Cardiac septum (tissue), 1 donor: ENCODE data around the gene CLEC18B. TPM values are rescaled to one million over a fixed set of nuclear protein-coding genes. Genes with fewer than 3 reads are reported as not detected.
"Not testable (repeated sequence)": the region's sequence is repeated elsewhere in the genome, so short reads cannot be mapped to it uniquely, and the experiment has no call there.

Experiments
- DNase-seq: peaks from one replicate; pipeline ENCODE4 v3.0.0-alpha.2; 2020; ENCODE audit warnings: low spot score
- intact Hi-C: fragments of 100-400 bp; cut with DNase I; formaldehyde crosslinking; loops from one replicate; pipeline ENCODE4 v1.14.0; 2022
- total RNA-seq: library from RNA; stranded (reverse); fragmentation: NEBNext Ultra II Directional; extraction: Animal tissue kit (Norgen Biotek cat#: 25700); gene quantifications from one replicate; pipeline ENCODE4 v1.2.1, GENCODE V29; 2021
- donor health status: DM: no; HTN: no; CAD: no.

The CLEC18B gene
- total RNA-seq, 1 donor from 2014 or later: 0.38 TPM

DNA sequence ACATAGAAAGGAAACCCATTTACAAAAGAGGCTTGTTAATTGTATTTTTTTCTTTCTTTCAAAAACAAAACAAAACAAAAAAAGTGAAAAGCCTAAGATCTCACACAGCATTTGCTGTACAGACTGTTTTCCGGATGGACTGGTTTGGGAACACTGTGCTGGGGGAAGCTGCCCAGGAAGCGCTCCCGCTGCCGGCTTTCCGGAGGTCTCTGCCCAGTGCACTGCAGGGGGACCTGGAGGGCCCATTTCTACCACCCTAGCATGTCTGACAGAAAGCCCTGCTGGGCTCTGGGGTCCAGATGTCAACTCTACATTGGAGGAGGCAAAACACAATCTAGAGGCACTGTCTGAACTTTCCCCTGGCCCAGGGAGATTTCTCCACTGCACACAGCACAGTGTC, 26.3 kb upstream of the CLEC18B start:
- no peak for DNase-seq
- intact Hi-C loops: no loop called here

DNA sequence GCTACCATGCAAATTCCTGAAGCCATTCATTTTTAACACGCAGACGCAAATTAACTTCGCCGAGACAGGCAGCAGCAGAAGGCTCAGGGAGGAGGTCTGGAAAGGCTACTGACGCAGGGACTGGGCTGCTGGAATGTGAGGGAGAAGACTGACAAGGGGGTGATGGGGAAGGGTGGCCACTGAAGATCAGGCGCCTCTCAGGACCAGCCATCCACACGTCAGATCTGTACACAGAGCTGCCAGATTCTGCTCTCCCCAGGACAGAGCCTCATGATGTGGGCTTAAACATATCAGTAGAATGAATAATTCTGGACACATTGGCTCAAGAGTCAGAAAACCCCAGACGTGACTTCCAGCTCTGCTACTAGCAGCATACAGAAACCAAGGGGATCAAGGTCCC, 25.6 kb upstream of the CLEC18B start:
- intact Hi-C loops: no loop called here
- DNase-seq: no peak

DNA sequence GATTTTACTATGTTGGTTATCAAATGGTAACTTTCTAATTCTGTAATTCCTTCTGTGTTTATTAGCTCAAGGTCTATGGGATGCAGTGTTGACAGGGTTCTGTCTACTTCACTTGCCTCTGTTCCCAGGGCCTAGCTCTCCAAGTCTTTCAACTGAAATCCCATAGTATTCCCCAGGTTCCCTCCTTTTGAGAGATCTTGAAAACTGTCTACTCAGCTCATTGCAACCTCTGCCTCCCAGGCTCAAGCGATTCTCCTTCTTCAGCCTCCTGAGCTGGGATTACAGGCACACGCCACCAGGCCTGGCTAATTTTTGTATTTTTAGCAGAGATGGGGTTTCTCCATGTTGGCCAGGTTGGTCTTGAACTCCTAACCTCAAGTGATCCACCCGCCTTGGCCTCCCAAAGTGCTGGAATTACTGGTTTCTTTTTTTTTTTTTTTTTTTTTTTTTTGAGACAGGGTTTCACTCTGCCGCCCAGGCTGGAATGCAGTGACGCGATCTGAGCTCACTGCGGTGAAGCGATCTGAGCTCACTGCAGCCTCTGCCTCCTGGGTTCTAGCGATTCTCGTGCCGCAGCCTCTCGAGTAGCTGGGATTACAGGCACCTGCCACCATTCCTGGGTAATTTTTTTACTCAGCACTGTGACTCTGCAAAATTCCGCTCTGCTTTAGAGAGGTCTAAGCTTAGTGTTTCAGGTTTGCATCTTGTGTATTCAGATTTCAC, 22.5 kb upstream of the CLEC18B start:
- DNase-seq, intact Hi-C loops: not testable (repeated sequence)

DNA sequence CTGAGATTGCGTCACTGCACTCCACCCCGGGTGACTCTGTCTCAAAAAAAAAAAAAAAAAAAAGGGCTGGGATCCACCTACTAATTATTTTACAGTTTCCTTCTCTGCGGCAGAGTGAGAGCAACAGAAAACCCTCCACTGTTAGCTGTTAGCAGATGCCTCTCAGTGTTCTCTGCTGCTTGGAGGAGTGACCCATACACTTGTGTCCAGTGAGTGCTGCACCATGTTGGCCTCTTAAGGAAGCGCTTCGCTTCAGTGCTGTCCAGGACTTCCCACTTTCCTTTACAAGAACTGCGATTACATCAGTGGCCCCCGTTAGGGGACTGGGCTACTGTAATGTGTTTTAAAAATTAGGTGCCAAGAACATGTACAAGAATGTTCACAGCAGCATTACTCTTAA, 18.4 kb upstream of the CLEC18B start:
- no peak for DNase-seq
- intact Hi-C loops: no loop called here

DNA sequence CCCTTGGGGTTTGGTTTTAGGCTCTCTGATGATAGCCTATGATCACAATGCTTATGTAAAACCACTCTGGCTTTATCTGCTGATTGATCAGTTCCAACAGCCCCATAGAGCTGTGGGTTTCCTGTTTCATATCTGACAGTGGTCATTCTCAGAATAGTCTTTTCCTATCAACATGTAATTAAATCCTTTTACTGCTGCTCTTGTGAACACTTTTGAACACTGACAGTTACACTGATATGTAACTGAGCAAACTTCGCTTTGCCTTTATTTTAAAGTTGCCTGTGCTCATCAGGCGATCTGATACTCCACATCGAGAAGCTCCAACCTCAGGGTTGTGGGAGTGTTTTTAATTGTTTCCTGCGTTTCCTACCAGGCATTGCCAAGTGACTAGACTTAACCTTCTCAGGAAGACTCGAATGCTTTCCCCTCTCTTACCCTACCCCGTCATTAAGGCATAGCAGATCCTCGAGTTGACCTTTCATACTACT, 17.3 kb upstream of the CLEC18B start:
- intact Hi-C loops: no loop called here
- no peak for DNase-seq

DNA sequence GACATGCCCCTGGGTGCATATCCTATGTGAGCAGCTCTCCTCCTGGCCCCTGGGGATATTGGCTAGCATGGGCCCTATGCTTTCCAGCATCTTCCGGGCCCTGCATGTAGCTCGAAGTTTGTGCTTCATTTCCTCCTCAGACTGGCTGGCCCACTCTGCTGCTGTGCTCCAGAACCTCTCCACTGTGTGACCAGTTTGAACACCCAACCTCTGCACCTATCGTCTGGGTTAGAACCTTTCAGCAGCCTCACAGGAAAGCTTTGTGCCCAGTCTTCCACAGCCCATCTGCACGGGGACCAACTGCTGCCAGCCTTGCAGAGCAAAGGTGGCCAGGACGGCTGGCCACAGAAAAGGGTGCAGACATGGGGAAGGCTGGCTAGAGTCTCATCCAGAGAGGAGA, 10.2 kb upstream of the CLEC18B start:
- intact Hi-C loops: loop anchor here (5.0 kb wide), 1 partner anchor 124 kb away; no protein-coding TSS in a partner anchor
- DNase-seq: no peak

DNA sequence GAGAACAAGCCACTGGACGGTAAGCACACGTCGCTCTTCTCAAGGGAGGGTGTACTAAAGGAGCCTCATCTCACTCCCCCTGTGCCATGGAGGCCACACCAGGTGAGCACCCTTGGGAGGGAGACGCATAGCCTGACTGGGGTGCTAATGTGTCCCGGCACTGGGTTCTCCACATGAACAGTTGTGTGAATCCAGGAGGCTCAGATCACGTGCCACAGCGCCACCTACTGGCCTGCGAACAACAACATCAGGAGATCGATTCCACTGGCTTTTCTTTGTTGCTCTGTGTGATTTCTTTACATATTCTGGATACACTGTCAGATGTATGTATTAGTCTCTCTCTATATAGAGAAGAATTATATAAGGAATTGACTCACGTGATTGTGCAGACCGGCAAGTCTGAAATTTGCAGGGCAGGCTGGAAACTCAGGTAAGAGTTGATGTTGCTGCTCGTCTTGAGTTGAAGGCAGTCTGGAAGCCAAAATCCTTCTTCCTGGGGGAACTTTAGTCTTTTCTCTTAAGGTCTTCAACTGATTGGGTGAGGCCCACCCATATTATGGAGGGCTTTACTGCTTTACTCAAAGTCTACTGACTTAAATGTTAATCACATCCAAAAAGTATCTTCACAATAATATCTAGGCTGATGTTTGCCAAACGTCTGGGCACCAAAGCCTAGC, 8.9 kb upstream of the CLEC18B start:
- not testable (repeated sequence) for DNase-seq
- intact Hi-C loops: loop anchor here (5.0 kb wide), 1 partner anchor 123 kb away; no protein-coding TSS in a partner anchor

DNA sequence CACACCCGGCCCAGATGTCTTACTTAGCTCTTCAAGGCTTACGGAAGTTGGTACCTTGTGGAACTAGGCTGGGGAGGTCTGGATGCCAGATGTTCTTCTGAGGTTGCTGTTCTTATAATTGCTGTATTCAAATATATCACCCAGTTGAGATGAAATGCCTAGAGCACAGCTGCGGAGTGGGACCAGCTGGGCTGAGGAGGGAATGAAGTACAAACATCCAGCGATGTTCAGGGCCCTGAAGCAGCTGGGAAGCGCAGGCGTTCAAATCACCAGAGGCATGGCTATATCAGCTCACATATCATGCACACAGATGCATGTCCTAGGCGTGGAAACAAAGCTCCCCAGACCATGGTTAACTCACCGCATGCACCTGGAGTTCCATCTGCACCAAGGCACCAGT, 7.2 kb upstream of the CLEC18B start:
- DNase-seq, intact Hi-C loops: not testable (repeated sequence)

DNA sequence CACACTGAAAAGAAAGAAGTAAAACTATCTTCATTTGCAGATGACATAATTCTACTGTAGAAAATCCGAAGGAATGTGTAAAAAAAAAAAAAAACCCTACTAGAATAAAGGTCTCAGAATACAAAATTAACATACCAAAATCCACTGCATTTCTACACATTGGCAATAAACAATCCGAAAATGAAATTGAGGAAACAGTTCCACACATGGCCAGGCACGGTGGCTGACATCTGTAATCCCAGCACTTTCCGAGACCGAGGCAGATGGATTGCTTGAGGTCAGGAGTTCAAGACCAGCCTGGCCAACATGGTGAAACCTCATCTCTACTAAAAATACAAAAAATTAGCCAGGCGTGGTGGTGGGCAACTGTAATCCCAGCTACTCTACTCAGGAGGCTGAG, 4.5 kb upstream of the CLEC18B start:
- DNase-seq, intact Hi-C loops: not testable (repeated sequence)

DNA sequence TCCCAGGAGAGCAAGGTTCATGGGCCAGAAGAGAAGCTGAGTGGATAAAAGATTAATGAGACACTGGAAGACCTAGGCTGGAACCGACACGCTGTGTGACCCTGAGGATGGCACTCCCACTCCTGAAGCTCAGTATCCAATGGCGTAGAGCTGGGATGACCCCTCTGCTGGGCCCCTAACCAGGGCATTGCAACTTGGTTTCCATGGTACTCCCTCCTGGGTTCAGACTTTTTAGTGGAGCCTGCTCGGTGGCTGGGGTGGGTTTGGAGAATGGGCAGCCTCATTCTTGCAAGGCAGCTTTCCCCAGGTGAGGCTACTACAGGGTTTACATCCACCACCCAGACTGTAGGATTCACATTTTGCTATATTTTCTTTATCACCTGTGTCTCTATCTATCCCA, 2.4 kb upstream of the CLEC18B start:
- intact Hi-C loops, DNase-seq: not testable (repeated sequence)

DNA sequence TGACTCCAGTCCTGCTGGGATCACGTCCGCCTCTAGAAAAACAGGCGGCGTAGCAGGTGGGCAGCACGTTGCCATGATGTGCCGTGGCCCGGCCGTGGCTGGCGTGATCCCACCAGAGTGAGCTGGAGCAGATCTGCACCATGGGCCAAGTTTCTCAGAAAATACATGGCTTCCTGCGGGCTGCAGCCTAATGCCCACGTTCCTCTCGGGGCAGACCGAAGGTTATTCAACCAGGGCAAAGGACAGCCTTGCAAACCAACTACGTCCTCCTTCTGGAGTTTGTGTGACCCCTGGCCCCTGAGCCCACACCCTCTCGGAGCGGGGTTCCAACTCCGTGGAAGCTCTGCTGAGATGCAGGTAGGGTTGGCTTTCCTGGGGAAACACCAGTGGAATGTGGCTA, 808 bp upstream of the CLEC18B start:
- intact Hi-C loops, DNase-seq: not testable (repeated sequence)

DNA sequence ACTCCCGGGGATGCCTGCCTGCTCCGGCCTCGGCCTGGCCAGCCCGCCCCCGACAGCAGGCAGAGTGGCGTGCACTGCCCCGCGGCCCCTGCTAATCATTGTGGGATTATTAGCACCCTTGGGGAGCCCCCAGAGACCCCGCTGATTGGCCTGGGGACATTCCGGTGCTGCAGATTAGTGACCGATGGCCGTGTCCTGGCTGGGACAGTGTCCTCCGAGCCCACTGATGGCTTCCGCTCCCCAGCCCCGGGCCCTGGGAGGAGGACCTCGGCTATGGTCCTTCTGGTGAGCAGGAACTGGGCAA, 156 bp upstream of the CLEC18B start:
- intact Hi-C loops: not testable (repeated sequence)

DNA sequence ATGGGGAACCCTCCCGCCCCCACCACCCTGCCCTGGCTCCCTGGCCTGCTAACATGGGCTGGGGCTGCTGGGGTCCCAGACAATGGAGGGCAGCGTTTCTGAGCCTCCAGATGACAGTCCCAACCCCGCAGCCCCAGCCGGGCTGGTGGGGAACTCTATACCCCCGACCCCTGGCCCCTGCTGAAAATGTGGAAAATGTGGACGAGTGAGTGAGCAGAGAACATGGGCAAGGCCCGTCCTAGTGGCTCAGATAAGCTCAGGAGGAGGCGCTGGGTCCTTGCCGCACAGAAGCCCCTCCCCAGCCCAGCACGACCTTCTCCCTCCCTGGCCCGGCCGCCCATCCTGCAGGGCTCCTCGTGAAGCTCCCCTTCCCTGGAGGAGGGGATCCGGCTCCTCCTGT, 1.5 kb downstream of the CLEC18B start:
- intact Hi-C loops, DNase-seq: not testable (repeated sequence)

More for the DNA sequence above, 156 bp upstream of the CLEC18B start:
- not testable (repeated sequence) for DNase-seq

DNA sequence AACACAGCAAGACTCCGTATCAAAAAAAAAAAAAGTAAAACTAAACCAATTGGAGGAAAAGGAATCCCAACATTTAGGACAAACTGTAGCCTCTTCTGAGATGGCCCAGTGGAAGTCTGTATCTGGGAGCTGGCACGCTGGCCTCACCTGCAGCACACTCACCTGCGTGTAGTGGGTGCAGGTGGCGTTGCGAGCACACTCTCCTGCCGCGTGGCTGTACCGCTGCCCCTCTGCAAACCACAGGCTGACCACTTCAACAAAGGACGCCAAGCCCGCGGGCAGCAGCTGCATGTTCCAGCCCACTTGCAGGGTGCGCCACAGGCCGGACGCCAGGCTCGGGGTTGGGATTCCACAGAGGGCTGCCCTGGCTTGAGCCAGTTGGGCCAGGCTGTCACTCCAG, 3.4 kb downstream of the CLEC18B start:
- DNase-seq, intact Hi-C loops: not testable (repeated sequence)

DNA sequence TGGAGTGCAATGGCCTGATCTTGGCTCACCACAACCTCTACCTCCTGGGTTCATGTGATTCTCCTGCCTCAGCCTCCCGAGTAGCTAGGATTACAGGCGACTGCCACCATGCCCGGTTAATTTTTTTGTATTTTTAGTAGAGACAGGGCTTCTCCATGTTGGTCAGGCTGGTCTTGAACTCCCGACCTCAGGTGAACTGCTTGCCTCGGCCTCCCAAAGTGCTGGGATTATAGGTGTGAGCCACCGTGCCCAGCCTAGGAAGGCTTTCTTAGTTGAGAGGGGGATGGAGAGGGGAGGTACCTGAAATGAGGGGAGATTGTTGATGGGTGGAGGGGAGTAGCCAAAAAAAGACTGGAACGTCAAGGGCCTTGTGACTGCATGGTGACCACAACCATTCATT, 7.4 kb downstream of the CLEC18B start:
- DNase-seq, intact Hi-C loops: not testable (repeated sequence)

DNA sequence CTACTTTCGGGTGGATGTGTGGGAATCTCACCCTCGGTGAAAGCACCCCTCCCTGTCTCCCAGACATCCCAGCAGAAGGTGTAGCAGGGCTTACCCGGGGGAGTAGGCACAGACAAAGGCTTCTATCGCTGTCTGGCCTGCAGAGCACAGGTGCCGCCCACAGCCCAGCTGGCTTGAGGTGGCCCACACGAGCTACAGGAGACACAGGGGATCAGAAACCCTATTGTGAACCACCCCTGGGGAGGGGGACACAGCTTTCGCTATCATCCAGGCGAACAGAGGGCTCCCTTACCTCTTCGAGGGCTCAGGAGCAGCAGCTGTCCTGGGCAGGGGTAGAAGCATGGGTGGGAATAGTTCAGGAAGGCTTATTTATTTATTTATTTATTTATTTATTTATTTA, 7.8 kb downstream of the CLEC18B start:
- DNase-seq, intact Hi-C loops: not testable (repeated sequence)

DNA sequence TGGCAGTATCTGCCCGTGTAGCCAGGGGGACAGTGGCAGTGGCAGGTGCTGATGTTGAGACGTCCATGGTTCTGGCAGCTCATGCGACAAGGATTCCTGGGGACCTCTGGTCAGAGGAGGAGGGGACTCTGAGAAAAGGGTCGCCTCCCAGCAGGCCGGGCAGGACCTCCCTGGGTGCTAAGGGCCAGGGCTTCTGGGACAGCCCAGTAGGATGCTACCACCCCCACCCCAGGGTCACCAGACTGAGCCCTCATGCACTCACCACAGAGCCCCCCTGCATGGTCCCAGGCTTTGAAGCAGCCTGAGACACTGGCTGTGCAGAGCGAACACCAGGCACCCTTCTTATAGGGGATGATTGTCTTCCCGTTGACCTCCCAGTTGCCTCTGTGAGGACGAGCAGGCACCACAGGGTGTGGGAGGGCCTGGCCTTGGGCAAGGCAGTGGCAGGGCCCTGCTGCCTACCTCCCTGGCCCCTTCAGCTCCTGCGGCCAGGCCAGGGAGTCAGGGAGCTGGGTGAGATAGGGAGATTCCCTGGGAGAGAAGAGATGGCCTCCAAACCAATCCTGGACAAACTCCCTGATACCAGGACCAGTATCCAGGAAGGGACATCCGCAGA, 8.4 kb downstream of the CLEC18B start:
- intact Hi-C loops, DNase-seq: not testable (repeated sequence)

DNA sequence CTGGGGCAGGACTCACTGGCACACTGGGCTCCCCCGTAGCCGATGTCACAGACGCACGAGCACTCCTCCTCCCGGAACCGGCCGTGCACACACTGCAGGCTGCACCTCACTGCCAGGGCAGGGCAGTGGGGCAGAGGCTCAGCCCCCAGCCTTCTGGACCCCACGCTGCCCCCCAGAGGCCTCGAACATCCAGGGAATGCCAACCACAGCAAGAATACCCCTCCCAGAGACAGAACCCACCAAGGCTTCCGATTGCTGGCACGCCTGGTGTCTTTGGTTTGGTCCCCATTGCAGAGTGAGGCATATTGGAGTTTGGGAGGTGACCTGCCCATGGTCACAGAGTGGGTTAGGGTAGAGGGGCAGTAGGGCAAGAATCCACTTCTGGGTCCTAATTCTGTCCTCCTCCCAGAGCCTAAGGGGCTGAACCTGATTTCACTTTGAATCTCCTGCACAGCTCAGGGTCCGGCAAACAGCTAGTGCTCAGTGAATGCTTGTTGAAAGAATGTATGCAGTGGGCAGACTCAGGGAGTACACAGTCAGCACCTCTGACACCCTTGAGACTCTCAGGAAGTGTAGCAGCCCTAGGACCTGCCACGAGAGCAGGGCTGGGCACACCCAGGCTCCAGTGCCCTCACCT, 9.0 kb downstream of the CLEC18B start:
- DNase-seq, intact Hi-C loops: not testable (repeated sequence)

DNA sequence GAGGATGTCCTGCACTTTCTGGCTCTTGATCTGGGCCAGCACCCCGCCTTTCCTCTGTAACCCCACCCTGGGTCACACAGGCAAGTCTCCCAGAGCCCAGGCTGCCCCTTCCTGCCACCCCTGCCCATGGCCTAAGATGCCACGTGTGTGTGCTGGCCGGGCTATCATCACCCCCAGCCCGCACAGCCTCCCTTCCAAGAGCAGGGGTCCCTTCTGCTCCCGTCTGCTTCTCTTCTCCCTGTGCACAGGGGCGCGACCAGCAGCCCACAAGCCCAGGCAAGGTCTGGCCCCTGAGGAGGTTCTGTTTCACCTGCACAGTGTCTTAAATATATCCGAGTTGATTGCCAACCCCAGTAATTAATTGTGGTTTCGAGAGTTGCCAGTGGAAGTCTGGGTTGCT, 10.3 kb downstream of the CLEC18B start:
- intact Hi-C loops, DNase-seq: not testable (repeated sequence)
